ENCODE measurements around the gene TP53TG3.
"Not testable (repeated sequence)": the region's sequence is repeated elsewhere in the genome, so short reads cannot be mapped to it uniquely, and the experiment has no call there.

The TP53TG3 gene
- 0 reads per million in 2 donors for total RNA-seq

- DNase-seq = not testable (repeated sequence)
Measured at GRCh38 chr16:32676065-32676464, at the start of gene TP53TG3. Gene TP53TG3 (minus strand): TSS chr16:32676165. CDS start chr16:32676097, 68 bp downstream.

- DNase-seq = not testable (repeated sequence)
Measured at GRCh38 chr16:32650876-32651275, 25.1 kb downstream of the TP53TG3 start.

GRCh38 chr16:32647562-32647961 is 28.4 kb downstream of the TP53TG3 start:
- DNase-seq = not testable (repeated sequence)

- DNase-seq = not testable (repeated sequence)
Measured at GRCh38 chr16:32646780-32647179, 29.2 kb downstream of the TP53TG3 start.

GRCh38 chr16:32646177-32646576 is 29.8 kb downstream of the TP53TG3 start:
- DNase-seq = not testable (repeated sequence)

- DNase-seq = not testable (repeated sequence)
Measured at GRCh38 chr16:32645278-32645908, 30.6 kb downstream of the TP53TG3 start.

- DNase-seq = not testable (repeated sequence)
Measured at GRCh38 chr16:32644715-32645114, 31.2 kb downstream of the TP53TG3 start.

- DNase-seq = not testable (repeated sequence)
Measured at GRCh38 chr16:32637614-32638013, 38.4 kb downstream of the TP53TG3 start.

GRCh38 chr16:32632096-32632495 is 43.9 kb downstream of the TP53TG3 start:
- not testable (repeated sequence) for DNase-seq

Measured in T-helper 9 cell (primary cell).